Nephron (organoid): ENCODE results near the gene WDR48.

Experiments used
- H3K27ac Mint-ChIP-seq, 3 experiments: 2 replicates each; pipeline ENCODE4 v1.8.0; 2020; ENCODE audit warnings: mixed read lengths in 3 of 3, mild to moderate bottlenecking in 2 of 3, moderate library complexity in 1 of 3
- H3K27me3 Mint-ChIP-seq: 2 replicates; pipeline ENCODE4 v1.8.0; 2021; ENCODE audit warnings: low read depth, mild to moderate bottlenecking, moderate library complexity, mixed read lengths
- H3K36me3 Mint-ChIP-seq: 2 replicates; pipeline ENCODE4 v1.8.0; 2020; ENCODE audit warnings: low read depth, mixed read lengths
- H3K4me1 Mint-ChIP-seq: 2 replicates; pipeline ENCODE4 v1.8.0; 2020; ENCODE audit warnings: mixed read lengths
- H3K4me3 Mint-ChIP-seq, 3 experiments: 2 replicates each; pipeline ENCODE4 v1.8.0; 2020; ENCODE audit warnings: mild to moderate bottlenecking in 3 of 3, mixed read lengths in 3 of 3, moderate library complexity in 2 of 3
- H3K9me3 Mint-ChIP-seq: 2 replicates; pipeline ENCODE4 v1.8.0; 2020; ENCODE audit warnings: mixed read lengths
- CTCF ChIP-seq, 3 experiments: fragments of 200-600 bp; sonication (generic); IDR thresholded peaks; one replicate each; pipeline ENCODE4 v1.5.0; 2021; ENCODE audit warnings: antibody characterized with exemption in 3 of 3; ENCODE audit not compliant: unreplicated experiment in 3 of 3

The WDR48 gene

DNA sequence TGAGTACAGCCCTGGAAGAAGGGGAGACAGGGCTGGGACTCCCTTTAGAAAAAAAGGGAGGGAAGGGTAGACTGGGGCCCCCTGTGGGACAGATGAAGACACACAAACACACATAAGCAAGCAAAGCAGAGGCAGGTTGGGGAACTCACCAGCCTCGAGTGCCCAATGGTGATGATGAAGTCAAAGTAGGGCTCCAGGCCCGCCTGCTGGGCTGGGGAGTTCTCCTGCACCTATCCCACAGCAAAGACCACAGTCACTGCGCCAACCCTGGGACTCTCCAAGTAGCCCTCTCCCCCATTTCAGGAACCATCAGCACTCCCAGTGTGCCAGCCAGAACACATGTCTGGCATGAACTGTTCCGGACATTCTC lies 51.5 kb downstream of the WDR48 start:
- H3K36me3 Mint-ChIP-seq: peaks cover 7% of the 10 kb centered on the region

GRCh38 chr3:39103791-39104552 lies 52.2 kb downstream of the WDR48 start:
- Mint-ChIP-seq H3K4me3 (peak overlapping the region; percentile 43 to 90 (median 70)), H3K9me3 (no peaks in the 10 kb centered on the region), H3K4me1 (peaks cover 46% of the 10 kb centered on the region), H3K27me3 (no peaks in the 10 kb centered on the region), H3K27ac (peak overlapping the region in 1 of 3 experiments; percentile 31), H3K36me3 (peaks cover 7% of the 10 kb centered on the region)
- TF ChIP-seq CTCF (IDR thresholded peaks at IDR 0.05; ENCODE audit: unreplicated experiment in 3 of 3): no peak

More for the DNA sequence above, 51.5 kb downstream of the WDR48 start:
- no peak overlapping the region for H3K4me3 Mint-ChIP-seq
- no peaks in the 10 kb centered on the region for H3K27me3 Mint-ChIP-seq
- no peak for TF ChIP-seq CTCF (IDR thresholded peaks at IDR 0.05; ENCODE audit: unreplicated experiment in 3 of 3)
- peak overlapping the region in 1 of 3 experiments; percentile 31 for H3K27ac Mint-ChIP-seq
- H3K4me1 Mint-ChIP-seq: peaks cover 40% of the 10 kb centered on the region
- no peaks in the 10 kb centered on the region for H3K9me3 Mint-ChIP-seq

DNA sequence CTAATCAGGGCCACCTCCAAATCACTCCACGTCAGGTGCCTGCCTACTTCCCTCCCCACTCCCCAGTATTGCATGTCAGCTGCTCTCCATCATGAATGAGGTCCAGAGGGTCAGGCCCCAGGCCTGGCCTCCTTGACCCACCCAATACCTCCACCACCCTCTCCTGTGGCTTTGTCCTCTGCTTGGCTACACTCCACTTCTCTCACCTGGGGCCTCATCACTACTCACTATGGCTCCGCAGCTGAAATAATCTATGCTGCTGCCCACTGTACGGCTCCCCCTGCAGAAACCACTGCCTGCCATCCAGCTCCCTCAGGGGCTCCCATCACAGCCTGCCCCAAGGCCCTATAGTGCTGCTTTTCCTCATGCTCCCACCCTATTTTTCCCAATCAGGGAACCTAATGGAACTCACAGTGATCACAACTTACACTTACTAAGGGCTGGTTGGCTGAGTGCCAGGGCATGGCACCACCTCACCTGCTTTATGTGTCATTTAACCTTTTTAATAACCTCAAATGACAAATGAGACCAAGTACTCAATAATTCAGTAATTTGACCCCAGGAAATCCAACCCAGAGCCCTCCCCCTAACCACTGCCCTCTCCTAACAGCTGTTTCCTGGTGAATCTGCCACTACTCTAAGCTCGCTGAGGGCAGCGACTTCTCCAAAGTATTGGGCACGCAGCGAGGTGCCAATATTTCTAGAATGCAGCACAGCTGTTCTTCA lies 53.3 kb downstream of the WDR48 start:
- H3K9me3 Mint-ChIP-seq: no peaks in the 10 kb centered on the region
- peaks cover 46% of the 10 kb centered on the region for H3K4me1 Mint-ChIP-seq
- no peak for TF ChIP-seq CTCF (IDR thresholded peaks at IDR 0.05; ENCODE audit: unreplicated experiment in 3 of 3)
- H3K36me3 Mint-ChIP-seq: peaks cover 7% of the 10 kb centered on the region
- H3K4me3 Mint-ChIP-seq: peak overlapping the region; percentile 90 to 92 (median 92)
- H3K27ac Mint-ChIP-seq: peak overlapping the region in 1 of 3 experiments; percentile 48
- H3K27me3 Mint-ChIP-seq: no peaks in the 10 kb centered on the region

DNA sequence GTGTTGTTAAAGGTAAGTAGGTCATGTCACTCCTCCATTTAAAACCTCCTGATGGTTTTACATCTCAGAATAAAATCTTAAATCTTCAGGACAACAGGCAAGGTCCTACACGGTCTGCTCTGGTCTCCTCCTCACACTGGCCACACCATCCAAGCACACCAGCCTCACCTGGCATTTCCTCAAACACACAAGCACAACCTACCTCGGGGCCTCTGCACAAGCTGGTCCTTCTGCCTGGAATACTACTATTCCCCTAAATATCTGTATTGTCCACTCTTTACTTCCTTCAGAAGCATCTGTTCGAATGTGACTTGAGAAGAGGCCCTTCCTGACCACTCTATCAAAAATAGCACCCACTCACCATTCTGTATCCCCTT lies 53.9 kb downstream of the WDR48 start:
- Mint-ChIP-seq H3K27ac (peak overlapping the region; percentile 17 to 88 (median 82)), H3K4me1 (peaks cover 46% of the 10 kb centered on the region), H3K36me3 (peaks cover 5% of the 10 kb centered on the region), H3K4me3 (peak overlapping the region; percentile 90 to 92 (median 92)), H3K9me3 (no peaks in the 10 kb centered on the region), H3K27me3 (no peaks in the 10 kb centered on the region)
- no peak for TF ChIP-seq CTCF (IDR thresholded peaks at IDR 0.05; ENCODE audit: unreplicated experiment in 3 of 3)

DNA sequence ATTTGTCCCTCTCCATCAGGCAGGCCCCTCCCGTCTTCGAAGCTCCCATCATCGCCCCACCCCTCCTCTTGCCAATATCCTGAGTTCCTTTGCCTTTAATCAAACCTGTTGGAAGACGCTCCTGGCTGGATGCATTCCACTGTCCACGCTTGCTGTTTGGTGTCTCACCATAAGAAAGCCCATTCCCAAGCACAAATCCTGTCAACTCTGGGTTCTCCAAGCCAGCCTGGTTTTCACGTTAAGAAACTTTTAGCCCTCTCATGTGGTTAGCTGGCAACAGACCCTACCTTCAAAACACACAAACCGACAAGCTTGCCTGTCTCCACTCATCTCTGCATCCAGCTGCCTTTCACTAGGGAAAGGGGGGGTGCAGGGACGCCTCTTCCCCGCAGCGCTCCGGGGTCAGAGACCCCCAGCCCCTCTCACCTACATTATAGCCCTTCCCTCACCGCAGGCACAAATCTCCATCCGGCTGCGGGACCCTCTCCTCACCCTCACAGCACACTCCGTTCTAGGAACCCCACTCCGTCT lies 54.5 kb downstream of the WDR48 start:
- Mint-ChIP-seq H3K36me3 (peaks cover 4% of the 10 kb centered on the region), H3K4me3 (peak overlapping the region; percentile 90 to 92 (median 92)), H3K27me3 (no peaks in the 10 kb centered on the region), H3K4me1 (peaks cover 46% of the 10 kb centered on the region), H3K27ac (peak overlapping the region; percentile 17 to 88 (median 82)), H3K9me3 (no peaks in the 10 kb centered on the region)
- no peak for TF ChIP-seq CTCF (IDR thresholded peaks at IDR 0.05; ENCODE audit: unreplicated experiment in 3 of 3)
